NT2/D1 (cell line): ENCODE results near the gene ANG.

ENCODE experiments used
- SUZ12 ChIP-seq: IDR thresholded peaks from 2 replicates; pipeline ENCODE4 v1.6.1; 2011; ENCODE audit not compliant: insufficient read length, insufficient read depth; ENCODE audit errors: extremely low read depth
- YY1 ChIP-seq: IDR thresholded peaks from 2 replicates; pipeline ENCODE4 v1.6.1; 2011; ENCODE audit not compliant: insufficient read length, insufficient read depth

DNA sequence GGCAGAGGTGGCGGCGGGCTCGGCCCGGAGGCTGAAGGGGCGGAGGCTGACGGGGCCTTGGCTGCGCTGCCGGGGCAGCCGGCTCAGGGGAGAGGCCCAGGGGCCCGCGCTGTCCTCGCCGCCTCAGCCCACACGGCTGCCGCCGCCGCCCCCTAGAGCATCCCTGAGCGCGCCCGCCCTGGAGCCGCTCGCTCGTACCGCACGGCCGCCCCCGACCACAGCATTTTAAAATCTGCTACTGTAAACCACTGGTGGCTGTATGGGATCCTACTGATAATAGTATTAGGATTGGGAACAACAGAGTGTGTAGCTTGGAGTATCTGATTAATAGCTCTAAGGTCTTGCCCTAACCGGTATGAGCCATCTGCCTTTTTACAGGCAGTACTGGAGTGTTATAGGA is 34.9 kb downstream of the ANG start:
- TF ChIP-seq YY1, result no peak
- no peak for TF ChIP-seq SUZ12
